B cell (primary cell): ENCODE results near the gene SPCS1. TPM values are rescaled to one million over a fixed set of nuclear protein-coding genes. Genes with fewer than 3 reads are reported as not detected.

Source experiments
- ATAC-seq: fragments of 200-7000 bp; cut with Tn5 transposase; one replicate; pipeline ENCODE4 v1.10.0; 2021; ENCODE audit warnings: low read depth, mild to moderate bottlenecking, moderate number of reproducible peaks, moderate library complexity
- CTCF ChIA-PET: fragments of 350-600 bp; sonication (Branson Sonifier 250); formaldehyde crosslinking; loops from one replicate; lab custom pipeline; 2021; ENCODE audit warnings: antibody characterized with exemption, inconsistent platforms; lab: Charles Lee
- POLR2A ChIA-PET: fragments of 350-600 bp; sonication (Branson Sonifier 250); formaldehyde crosslinking; loops from one replicate; lab custom pipeline; 2021; ENCODE audit warnings: antibody characterized with exemption; lab: Charles Lee
- DNase-seq: peaks from one replicate; pipeline ENCODE4 v3.0.0; 2013
- H2AFZ ChIP-seq: 2 replicates; pipeline ENCODE4 v1.6.1; 2012; ENCODE audit warnings: mild to moderate bottlenecking, low read depth, low read length; ENCODE audit not compliant: insufficient read depth, poor library complexity, severe bottlenecking
- H3K27ac ChIP-seq, 2 donors: 1 replicate in 1 of 2; 2 replicates in 1 of 2; pipeline ENCODE4 v1.5.1; 2012 to 2013; ENCODE audit warnings: low read length in 2 of 2, mild to moderate bottlenecking in 2 of 2, moderate library complexity in 1 of 2
- H3K27me3 ChIP-seq, 4 experiments: fragments of 200-600 bp in 1 of 4; sonication (generic) in 1 of 4; replicated peaks in 1 of 4; 1 replicate in 2 of 4; 2 replicates in 2 of 4; pipeline versions ENCODE4 v1.6.1 to v1.7.0; 2013 to 2016; ENCODE audit warnings: low read length in 3 of 4, mild to moderate bottlenecking in 2 of 4, mixed read lengths in 1 of 4, moderate library complexity in 1 of 4; ENCODE audit not compliant: insufficient read depth in 4 of 4, control insufficient read depth in 3 of 4; ENCODE audit errors: control extremely low read depth in 1 of 4
- H3K36me3 ChIP-seq, 2 experiments: replicated peaks in 1 of 2; 1 replicate in 1 of 2; 2 replicates in 1 of 2; pipeline versions ENCODE4 v1.6.1 to v1.7.1; 2013; ENCODE audit warnings: low read length in 1 of 2; ENCODE audit not compliant: insufficient read depth in 2 of 2, control insufficient read depth in 1 of 2; ENCODE audit errors: control extremely low read depth in 1 of 2, extremely low read depth in 1 of 2
- H3K4me1 ChIP-seq, 2 donors: fragments of 200-600 bp in 1 of 2; sonication (generic) in 1 of 2; 1 replicate in 1 of 2; 2 replicates in 1 of 2; pipeline versions ENCODE4 v1.5.1 to v1.6.1; 2013 to 2017; ENCODE audit warnings: low read length in 2 of 2; ENCODE audit not compliant: control insufficient read depth in 2 of 2, insufficient read depth in 2 of 2
- H3K4me2 ChIP-seq: replicated peaks from 2 replicates; pipeline ENCODE3; 2012; ENCODE audit warnings: mild to moderate bottlenecking, low read depth, low read length; ENCODE audit not compliant: poor library complexity, severe bottlenecking
- H3K4me3 ChIP-seq, 5 experiments: fragments of 200-600 bp in 1 of 5; sonication (generic) in 1 of 5; 1 replicate in 3 of 5; 2 replicates in 2 of 5; pipeline versions ENCODE4 v1.5.1 to v1.7.0; 2011 to 2016; ENCODE audit warnings: low read length in 4 of 5, mild to moderate bottlenecking in 4 of 5, low read depth in 2 of 5, control low read depth in 1 of 5, moderate library complexity in 1 of 5; ENCODE audit not compliant: insufficient read depth in 1 of 5; ENCODE audit errors: control extremely low read depth in 1 of 5, extremely low read depth in 1 of 5
- H3K79me2 ChIP-seq: fragments of 200-600 bp; sonication (generic); one replicate; pipeline ENCODE4 v1.6.0; 2016; ENCODE audit warnings: low read length; ENCODE audit not compliant: control insufficient read depth, insufficient read depth
- H3K9ac ChIP-seq: fragments of 200-600 bp; sonication (generic); 2 replicates; pipeline ENCODE4 v1.6.1; 2017; ENCODE audit warnings: mild to moderate bottlenecking, low read length, moderate library complexity
- H3K9me3 ChIP-seq, 3 donors: one replicate each; pipeline versions ENCODE4 v1.6.1 to v1.7.1; 2013; ENCODE audit warnings: low read length in 2 of 3; ENCODE audit not compliant: control insufficient read depth in 2 of 3, insufficient read depth in 1 of 3; ENCODE audit errors: control extremely low read depth in 1 of 3
- H4K20me1 ChIP-seq: 2 replicates; pipeline ENCODE4 v1.6.0; 2012; ENCODE audit warnings: mild to moderate bottlenecking, low read length; ENCODE audit not compliant: insufficient read depth, control insufficient read depth, poor library complexity, severe bottlenecking
- H3K27ac Mint-ChIP-seq: one replicate; pipeline ENCODE4 v1.8.0; 2021; ENCODE audit warnings: mixed read lengths
- H3K27me3 Mint-ChIP-seq: one replicate; pipeline ENCODE4 v1.8.0; 2021; ENCODE audit warnings: mixed read lengths
- H3K4me1 Mint-ChIP-seq: one replicate; pipeline ENCODE4 v1.8.0; 2021; ENCODE audit warnings: mixed read lengths
- H3K4me3 Mint-ChIP-seq: one replicate; pipeline ENCODE4 v1.8.0; 2021; ENCODE audit warnings: mixed read lengths
- H3K9me3 Mint-ChIP-seq: one replicate; pipeline ENCODE4 v1.8.0; 2022; ENCODE audit warnings: mixed read lengths; ENCODE audit not compliant: insufficient read depth
- EZH2 ChIP-seq: IDR thresholded peaks from 2 replicates; pipeline ENCODE4 v1.6.1; 2012; ENCODE audit warnings: borderline replicate concordance, low read depth, mild to moderate bottlenecking, moderate library complexity, low read length; ENCODE audit not compliant: insufficient read depth, poor library complexity, severe bottlenecking
- WGBS: methylation state at CpG from one replicate; pipeline ENCODE4 v1.1.5; 2013; ENCODE audit warnings: missing lambda C conversion rate; ENCODE audit not compliant: insufficient coverage; 5-methylcytosine and 5-hydroxymethylcytosine counted together
- intact Hi-C: fragments of 100-400 bp; cut with micrococcal nuclease; formaldehyde crosslinking; loops from one replicate; pipeline ENCODE4 v1.10.0; 2022
- polyA plus RNA-seq: library from polyadenylated mRNA; depleted of rRNA; stranded (reverse); fragments of >200 nt; gene quantifications from 2 replicates; pipeline ENCODE4 v1.2.3, GENCODE V29; 2012
- total RNA-seq, 2 donors: library from RNA; stranded (reverse); fragments of 120-200 nt in 1 of 2; gene quantifications; 1 replicate in 1 of 2; 2 replicates in 1 of 2; pipeline versions ENCODE4 v1.2.3 to v1.2.4, GENCODE V29; 2013 to 2022
- TF ChIP-seq, protein P1 (sequence below): fragments of 200-600 bp; IDR thresholded peaks from one replicate; pipeline ENCODE4 v1.8.0; 2022; ENCODE audit warnings: antibody characterized with exemption, mild to moderate bottlenecking

SPCS1 gene
- total and polyA plus RNA-seq, 2 donors (not counting 1 experiment from before 2014, with no cell fraction given), result 64.5 to 82.2 TPM

DNA sequence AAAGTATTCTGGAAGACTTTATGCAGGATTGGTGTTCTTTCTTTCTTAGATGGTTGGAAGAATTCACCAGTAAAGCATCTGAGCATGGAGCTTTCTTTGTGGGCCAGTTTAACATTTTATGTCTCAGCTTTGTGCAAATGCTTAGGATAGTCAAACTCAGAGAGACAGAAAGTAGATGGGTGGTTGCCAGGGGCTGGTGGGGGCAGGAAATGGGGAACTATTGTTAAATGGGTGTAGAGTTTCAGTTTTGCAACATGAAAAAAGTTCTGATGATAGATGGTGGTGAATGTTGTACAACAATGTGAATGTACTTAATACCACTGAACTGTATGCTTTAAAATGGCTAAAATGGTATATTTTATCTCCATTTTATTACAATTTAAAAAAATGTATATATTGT is 24.8 kb downstream of the SPCS1 start:
- Histone ChIP-seq H3K4me2 (no peak overlapping the region), H3K9ac (no peak overlapping the region), H4K20me1 (no peaks in the 10 kb centered on the region), H3K27ac (no peak overlapping the region), H3K4me3 (no peak overlapping the region), H3K79me2 (no peaks in the 10 kb centered on the region), H3K9me3 (peaks cover 1 to 19% (median 8%) of the 10 kb centered on the region in 3 donors), H3K27me3 (no peaks in the 10 kb centered on the region), H2AFZ (no peak overlapping the region), H3K36me3 (peaks cover 7 to 25% of the 10 kb centered on the region in 2 experiments), H3K4me1 (no peaks in the 10 kb centered on the region)
- H3K27me3 Mint-ChIP-seq, result no peaks in the 10 kb centered on the region
- H3K9me3 Mint-ChIP-seq, result peaks cover 11% of the 10 kb centered on the region
- ATAC-seq (no peak), DNase-seq (no peak)
- TF ChIP-seq EZH2, result no peak
- TF ChIP-seq, protein P1, sequence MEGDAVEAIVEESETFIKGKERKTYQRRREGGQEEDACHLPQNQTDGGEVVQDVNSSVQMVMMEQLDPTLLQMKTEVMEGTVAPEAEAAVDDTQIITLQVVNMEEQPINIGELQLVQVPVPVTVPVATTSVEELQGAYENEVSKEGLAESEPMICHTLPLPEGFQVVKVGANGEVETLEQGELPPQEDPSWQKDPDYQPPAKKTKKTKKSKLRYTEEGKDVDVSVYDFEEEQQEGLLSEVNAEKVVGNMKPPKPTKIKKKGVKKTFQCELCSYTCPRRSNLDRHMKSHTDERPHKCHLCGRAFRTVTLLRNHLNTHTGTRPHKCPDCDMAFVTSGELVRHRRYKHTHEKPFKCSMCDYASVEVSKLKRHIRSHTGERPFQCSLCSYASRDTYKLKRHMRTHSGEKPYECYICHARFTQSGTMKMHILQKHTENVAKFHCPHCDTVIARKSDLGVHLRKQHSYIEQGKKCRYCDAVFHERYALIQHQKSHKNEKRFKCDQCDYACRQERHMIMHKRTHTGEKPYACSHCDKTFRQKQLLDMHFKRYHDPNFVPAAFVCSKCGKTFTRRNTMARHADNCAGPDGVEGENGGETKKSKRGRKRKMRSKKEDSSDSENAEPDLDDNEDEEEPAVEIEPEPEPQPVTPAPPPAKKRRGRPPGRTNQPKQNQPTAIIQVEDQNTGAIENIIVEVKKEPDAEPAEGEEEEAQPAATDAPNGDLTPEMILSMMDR, result no peak
- intact Hi-C loops, result no loop called here
- ChIA-PET POLR2A (no interaction called here), CTCF (no interaction called here)
- H3K27ac Mint-ChIP-seq, result no peak overlapping the region
- no peak overlapping the region for H3K4me3 Mint-ChIP-seq
- H3K4me1 Mint-ChIP-seq, result peaks cover 4% of the 10 kb centered on the region

DNA sequence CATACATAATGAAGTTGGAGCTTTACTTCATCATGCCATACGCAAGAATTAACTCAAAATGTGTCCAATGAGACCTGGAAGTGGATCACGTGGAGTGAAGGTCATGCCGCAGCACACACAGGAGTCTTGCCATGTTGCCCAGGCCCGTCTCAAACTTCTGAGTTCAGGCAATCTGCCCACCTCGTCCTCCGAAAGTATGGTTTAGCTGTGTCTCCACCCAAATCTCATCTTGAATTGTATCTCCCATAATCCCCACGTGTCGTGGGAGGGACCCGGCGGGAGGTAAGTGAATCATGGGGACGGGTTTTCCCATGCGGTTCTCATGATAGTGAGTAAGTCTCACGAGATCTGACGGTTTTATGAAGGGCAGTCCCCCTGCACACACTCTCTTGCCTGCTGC is 25.7 kb downstream of the SPCS1 start:
- Histone ChIP-seq H3K4me2 (no peak overlapping the region), H2AFZ (no peak overlapping the region), H4K20me1 (no peaks in the 10 kb centered on the region), H3K27me3 (no peaks in the 10 kb centered on the region), H3K9ac (no peak overlapping the region), H3K4me1 (no peaks in the 10 kb centered on the region), H3K36me3 (peaks cover 9 to 25% of the 10 kb centered on the region in 2 experiments), H3K4me3 (no peak overlapping the region), H3K27ac (no peak overlapping the region), H3K79me2 (no peaks in the 10 kb centered on the region), H3K9me3 (peaks cover 1 to 19% (median 8%) of the 10 kb centered on the region in 3 donors)
- WGBS, result 94% methylated on average over 14 of the region's 14 CpGs
- TF ChIP-seq, protein P1, result no peak
- no peak for TF ChIP-seq EZH2
- Mint-ChIP-seq H3K4me3 (no peak overlapping the region), H3K4me1 (peaks cover 4% of the 10 kb centered on the region), H3K27me3 (no peaks in the 10 kb centered on the region), H3K9me3 (peaks cover 11% of the 10 kb centered on the region), H3K27ac (no peak overlapping the region)
- POLR2A ChIA-PET, result no interaction called here
- DNase-seq (no peak), ATAC-seq (no peak)
- intact Hi-C loops, result no loop called here
- CTCF ChIA-PET, result no interaction called here
